HG03571 (cell line): ENCODE results near the gene ATF7IP.
"Not testable (repeated sequence)": the region's sequence is repeated elsewhere in the genome, so short reads cannot be mapped to it uniquely, and the experiment has no call there.

Experiments
- ATAC-seq: cut with Tn5 transposase; IDR thresholded peaks from one replicate; pipeline ENCODE4 v1.9.1; 2021; ENCODE audit not compliant: unreplicated experiment

Gene ATF7IP

DNA sequence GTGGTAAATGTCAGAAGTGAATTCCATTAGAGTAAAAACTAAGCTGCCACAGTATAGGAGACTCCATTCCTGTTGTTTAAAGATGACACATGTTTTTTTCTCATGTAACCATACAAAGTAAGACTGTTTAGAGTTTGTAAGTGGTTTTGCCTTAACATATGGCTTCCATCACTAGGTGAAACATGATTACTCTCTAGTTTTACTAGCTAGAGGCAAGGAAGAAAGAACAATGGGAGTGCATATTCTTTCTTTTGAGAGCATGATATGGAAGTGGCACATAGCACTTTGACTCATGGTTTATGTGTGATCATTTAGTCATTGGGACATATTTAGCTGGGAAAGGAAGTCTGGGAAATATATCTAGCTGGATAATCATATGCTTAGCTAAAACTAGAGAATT is 7.7 kb downstream of the ATF7IP start:
- ATAC-seq = no peak

DNA sequence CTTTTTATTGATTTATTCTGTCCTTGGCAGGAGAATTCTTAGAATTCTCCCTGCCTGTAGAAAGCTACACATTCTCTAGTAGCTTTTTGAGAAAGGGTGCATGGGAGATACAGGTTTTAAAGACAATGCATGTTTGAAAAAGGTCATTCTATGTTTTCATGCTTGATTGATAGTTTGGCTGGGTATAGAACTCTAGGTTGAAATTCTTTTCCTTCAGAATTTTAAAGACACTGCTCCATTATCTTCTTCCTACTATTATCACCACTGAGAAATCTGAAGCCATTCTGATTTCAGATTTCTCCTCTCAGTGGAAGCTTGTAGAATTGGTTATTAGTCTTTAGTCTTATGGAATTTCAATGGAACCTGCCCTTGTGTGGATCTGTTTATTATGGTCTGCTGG is 14.0 kb downstream of the ATF7IP start:
- no peak for ATAC-seq

DNA sequence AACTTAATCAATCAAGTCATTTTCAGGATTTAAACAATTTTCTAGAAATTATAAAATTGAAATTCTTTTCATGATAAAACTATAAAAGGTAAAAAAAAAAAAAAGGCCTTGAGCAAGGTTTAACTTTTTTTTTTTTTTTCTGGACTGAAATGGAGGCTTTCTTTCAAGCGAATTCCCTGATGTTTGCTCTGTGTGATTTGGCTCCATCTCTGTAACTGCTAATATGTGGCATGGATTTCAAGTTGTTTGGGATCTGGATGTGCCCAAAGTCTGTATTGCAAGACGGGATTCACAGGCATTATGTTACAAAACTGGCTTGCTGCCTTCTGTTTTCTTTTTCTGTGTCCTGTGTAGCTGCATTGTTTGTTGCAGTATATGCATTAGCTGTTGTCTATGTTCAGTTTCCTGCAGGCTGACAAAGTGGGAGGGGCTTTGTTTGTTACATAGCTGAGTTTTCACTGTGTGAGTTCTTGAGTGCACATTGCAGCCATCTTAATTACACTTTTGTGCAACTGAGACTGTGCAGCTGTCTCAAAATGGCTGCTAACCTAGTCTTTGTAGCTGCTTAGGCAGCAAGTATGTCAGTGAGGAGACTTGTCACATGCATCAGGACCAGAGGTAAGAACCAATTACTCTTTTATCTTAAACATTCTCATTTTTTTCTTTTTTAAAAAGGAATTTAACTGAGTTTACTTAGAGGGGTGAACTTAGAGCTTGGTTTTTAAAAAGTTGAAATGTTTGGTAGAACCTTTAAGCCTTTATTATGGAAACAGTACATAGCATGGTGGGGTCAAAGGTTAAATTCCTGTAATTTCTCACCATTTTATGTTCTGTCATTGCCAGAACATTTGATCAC is 19.5 kb downstream of the ATF7IP start:
- ATAC-seq = no peak

DNA sequence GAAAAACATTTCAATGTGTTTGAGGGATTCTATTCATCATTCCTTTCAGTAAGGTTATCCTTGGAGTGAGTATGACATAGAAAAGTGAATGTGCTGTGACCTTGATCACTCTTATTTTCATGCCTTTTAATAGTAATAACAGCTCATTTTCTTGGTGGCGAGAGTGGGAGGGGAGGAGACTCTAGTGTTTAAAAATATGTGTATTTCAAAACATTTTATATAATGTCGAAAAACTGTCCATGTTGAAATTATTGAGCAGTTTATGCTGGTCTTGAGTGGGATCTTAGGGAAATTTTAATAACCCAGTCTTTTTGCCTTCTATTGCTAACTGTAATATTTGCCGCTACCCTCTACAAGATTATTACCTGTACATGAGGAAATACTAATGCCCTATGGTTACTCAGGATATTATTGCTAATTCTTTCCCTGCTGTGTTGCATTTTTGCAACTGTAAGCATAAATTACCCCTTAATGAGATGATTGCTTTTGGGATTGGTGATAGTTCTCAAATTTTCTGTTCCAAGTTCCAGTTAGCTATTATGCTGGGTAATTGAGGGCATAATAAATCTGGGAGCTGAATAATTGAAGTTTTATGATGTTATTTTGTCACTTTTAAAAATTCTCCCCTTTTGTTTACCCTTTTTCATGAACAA is 21.9 kb downstream of the ATF7IP start:
- no peak for ATAC-seq

DNA sequence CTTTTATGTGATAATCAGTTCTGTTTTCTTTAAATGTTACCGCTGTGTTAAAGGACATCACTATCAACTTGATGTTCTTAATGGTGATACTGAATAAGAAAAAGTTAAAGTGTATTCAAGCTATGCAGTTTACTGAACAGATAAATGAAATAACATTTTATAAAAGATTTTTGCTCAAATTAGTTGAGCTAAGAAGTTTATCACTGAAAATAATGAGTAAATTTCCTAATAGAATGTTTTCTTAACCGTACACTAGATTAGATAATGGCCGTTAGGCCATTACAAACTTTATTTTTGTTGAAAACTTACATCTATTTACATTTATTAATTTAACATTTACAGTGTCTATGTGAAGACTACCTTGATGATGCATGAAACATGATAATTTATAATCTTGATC is 25.0 kb downstream of the ATF7IP start:
- ATAC-seq = no peak

DNA sequence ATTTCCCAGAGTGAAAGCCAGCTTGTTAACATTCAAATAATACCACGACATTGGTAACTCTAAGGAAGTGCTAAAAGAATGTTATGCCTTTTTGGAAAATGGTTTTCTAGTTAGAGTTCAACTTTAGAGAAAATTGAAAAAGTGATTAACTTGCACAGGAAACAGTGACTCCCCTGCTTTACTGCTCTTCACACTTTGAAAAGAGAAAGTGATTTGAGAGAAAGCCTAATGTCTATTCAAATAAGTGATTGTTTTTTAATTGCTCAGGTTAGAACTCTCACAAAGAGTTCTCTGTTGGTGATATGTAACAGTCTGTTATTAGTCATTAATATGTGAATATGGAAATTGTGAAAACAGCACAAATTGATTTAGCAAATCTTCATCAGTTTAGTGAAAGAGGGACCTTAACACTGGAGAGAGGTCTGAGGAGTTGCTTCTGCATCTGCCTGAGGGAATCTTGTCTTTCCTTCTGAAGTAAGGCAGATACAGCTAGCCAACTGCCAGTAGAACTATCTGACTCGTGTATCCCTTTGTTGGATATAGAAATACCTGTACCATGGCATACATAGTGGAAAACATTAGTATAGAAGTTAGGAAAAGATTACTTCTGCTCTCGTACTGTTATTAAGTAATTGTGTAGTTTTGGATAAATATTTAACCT is 25.5 kb downstream of the ATF7IP start:
- no peak for ATAC-seq

DNA sequence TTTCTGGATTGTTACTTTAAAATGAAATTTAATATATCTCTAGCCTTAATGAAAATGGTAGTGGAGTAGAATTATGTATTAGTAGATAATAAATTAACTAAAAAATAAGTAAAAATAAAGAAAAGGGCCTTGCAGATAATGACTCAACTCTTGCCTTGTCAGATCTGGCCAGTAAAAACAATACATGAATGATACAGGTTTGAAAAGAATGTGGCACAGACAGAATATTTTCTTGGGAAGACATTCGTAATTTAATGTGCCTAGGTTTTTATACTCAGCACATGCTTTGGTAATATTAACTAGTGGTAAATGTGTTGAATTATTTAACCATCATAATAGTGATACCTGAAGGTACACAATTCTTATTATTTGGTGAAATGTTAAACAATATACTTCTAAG is 28.3 kb downstream of the ATF7IP start:
- no peak for ATAC-seq

DNA sequence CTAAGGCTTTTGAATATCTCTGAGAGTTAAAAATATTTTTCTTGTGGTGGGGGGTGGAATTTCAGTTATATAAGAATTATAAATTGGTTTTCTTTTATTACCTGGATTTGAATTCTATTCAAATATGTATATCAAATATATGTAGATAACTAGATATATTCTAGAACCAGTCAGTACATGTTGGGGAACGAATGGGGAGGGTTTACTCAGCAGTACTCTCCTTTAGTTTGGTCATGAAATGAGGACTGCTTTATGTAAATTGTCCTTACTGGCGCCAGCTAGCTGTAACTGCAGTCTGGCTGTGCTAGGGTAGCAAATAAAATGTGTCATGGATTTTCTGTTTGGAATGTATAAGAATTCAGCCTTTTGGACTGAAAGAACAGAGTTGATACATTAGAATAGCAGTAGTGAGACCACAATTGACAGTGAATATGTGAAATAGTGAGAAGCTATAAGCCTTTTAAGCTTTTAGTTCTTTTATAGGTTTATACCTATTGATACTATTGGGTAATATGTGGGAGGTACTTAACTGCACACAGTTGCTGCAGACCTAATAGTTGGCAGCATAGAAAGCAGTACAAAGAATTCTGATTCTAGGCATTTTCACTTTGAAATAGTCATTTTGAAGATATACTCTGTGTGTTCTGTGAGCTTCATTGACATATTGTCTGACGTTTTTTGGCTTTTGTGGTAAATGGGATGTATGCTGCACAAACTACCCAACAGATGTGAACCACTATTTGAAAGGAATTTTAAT is 29.0 kb downstream of the ATF7IP start:
- peak; percentile 38 for ATAC-seq

DNA sequence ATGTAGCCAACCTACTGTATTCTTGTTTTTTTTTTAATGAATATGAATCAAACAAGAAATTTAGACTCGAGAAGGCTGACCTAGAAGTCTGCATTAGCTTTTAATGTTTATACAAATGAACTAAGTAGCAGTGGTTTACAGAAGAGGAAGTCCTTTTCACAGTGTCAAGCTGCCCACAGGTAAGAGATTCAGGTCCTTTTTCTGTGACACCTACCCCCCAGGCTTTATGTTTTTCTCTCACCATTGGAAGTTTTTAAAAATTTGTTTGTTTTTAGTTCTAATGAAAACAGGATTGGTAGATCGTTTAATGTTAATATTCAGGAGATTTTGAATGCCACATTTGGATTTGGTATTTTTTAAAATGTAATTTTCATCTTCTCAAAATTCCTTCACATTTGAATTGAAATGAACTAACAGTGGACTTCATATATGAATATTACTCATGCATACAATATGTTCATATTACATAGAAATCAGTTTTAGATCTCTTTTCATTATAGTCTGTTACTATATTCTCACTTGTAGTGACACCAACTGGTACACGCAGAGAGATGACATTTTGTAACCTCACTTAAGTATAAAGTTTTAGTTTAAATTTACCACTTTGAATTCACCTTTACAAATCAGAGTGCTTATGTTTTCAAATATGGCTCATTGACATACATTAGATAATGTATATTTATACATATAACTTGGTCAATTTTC is 29.7 kb downstream of the ATF7IP start:
- ATAC-seq = peak; percentile 53

DNA sequence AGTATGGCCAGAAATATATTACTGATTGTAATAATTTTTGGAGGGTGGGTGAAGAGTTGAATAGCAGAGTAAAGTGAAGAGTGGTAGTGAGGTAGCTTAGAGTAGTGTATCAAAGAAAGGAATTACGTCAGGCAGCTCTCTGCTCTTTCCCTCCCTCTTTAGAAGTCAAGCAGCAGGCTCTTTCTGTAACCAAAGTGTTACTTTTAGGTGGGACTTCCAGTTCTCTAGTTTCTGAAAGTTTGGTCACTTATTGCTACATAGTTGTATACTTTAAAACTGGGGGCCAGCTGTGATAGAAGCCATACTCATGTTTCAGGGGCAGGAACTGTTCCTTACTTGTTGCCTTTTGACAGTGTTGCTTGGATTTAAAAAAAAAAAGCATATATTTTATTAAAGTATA is 30.6 kb downstream of the ATF7IP start:
- peak; percentile 54 for ATAC-seq

DNA sequence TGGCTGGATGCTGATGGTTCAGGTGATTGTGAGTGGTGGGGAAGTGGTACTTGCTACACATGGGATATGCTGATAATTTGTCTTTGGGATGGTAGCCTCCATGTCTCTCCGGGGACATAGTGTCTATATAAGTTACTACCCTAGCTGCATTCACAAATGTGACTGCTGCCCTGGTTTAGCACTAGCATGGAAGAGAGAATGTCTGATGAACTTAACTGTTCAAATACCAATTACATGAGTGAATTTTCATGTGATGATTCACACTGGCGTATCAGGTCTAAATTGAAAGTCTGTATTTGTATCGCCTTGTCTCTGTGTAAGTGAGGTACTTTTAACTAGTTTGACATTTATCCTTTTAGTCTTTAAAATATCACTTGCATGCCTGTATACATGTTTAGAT is 34.4 kb downstream of the ATF7IP start:
- no peak for ATAC-seq

DNA sequence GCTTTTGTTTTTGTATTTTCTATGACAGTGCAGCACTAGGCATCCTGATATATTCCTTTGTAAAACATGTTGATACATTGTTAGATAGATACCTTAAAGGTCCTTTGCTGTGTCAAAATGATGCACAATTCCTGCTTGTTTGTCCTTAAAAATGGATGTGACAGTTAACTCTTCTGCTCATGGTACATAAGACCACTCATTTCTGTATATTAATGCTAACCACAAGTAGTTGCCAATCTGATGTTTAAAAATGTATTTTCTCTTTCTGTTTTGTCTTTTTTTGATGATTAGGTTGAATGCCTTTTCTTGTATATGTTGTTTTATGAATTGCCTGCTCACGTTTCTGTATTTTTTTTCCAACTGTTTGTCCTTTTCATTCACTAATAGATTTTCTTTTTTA is 35.1 kb downstream of the ATF7IP start:
- ATAC-seq = no peak

DNA sequence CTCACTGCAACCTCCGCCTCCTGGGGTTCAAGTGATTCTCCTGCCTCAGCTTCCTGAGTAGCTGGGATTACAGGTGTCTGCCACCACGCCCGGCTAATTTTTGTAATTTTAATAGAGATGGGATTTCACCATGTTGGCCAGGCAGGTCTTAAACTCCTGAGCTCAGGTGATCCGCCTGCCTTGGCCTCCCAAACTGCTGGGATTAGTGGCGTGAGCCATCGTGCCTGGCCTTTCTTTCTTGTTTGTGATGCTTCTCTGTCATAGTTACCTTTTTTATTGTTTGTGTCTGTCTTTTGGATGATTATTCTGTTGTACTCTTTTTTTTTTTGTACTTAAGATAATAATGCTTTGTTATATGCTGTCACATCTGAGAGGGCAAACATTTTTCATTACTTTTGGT is 35.8 kb downstream of the ATF7IP start:
- not testable (repeated sequence) for ATAC-seq

DNA sequence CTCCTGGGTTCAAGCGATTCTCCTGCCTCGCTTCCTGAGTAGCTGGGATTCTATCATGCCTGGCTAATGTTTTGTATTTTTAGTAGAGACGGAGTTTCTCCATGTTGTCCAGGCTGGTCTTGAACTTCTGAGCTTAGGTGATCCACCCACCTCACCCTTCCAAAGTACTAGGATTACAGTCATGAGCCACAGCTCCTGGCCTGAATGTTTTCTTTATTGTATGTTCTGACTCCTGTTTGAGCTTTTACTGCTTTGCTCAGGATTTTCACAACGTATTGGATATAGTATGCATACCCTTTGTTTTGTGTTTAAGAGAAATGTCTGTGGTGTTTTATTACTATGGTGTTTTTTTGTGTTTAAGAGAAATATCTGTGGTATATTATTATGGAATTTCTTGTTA is 37.2 kb downstream of the ATF7IP start:
- no peak for ATAC-seq

DNA sequence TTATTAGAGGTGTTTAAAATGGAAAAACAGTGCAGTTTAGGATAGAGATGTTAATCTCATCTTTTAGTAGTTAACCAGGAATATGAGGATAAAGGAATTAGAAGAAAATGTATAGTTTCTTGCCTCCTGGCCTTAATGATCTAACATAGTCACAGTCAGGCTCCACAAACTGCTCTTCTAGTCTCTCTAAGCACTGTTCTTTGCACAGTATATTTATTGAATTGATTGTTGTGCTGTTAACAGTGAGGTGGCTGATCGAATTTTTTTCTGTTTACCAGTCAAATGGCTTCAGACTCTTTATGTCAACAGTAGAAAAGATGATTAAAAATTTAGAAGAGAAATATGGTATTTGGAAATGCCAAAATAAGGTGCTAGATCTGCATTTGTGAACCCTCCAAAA is 37.8 kb downstream of the ATF7IP start:
- ATAC-seq = no peak

DNA sequence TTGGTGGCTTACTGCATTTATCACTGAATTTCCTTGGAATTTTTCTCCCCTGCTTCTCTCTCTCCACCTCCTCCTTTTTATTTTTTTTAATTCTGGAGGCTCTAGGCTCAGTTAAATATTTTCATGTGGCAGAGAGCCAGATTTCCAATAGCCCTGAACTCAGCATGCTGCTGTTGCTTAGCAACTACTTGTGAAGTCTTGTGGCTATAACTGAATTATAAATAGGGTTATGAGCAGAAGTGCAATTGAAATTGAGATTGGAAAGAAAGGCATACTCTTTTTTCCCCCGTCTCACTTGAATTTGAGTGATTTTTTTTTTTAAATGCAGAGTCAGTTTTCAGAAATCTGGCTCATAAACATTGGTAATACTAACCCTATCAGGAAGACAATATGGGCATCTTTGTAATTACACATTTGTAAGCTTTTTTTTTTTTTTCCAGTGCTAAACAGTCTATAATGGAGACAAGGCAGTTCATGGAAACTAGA is 38.3 kb downstream of the ATF7IP start:
- ATAC-seq = no peak

DNA sequence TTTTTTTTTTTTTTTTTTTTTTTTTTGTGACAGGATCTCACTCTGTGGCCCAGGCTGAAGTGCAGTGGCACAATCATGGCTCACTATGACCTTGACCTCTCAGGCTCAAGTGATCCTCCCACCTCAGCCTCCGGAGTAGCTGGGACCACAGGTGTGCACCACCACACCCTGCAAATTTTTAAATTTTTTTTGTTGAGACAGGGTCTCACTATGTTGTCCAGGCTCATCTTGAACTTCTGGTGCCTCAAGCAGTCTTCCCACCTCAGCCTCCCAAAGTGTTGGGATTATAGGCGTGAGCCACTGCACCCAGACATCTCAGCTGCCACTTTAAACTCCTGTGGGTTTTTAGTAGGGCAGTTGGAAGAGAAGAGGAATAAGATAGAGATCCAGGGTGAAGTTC is 39.9 kb downstream of the ATF7IP start:
- ATAC-seq = not testable (repeated sequence)

DNA sequence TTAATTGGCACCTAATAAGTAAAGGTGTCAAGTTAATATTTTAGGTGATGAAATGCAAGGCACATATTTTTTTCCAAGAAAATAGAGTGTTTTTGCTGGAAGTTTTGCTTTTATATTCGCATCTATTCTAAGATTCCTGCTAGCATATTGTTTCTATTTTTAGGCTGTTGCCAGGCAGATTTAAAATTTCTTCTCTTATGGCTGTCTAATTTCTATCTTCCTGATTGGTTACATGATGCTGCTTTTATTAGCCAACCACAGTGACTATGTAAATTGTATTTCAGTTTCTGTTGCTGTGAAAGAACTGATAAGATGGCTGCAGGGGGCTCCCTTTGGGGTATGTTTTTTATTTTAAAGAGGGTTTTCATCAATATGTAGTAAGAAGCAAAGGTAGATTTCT is 42.7 kb downstream of the ATF7IP start:
- ATAC-seq = no peak

DNA sequence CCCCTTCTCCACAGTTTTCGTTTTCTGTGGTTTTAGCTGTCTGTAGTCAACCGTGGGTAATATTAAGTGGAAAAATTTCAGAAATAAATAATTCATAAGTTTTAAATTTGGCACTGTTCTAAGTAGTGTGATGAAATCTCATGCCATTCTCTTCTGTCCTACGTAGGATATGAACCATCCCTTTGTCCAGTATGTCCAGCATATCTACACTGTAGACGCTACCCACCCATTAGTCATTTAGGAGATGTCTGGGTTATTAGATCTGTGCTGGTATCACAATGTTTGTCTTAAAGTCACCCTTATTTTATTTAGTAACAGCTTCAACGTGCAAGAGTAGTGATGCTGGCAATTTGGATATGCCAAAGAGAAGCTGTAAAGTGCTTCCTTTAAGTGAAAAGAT is 44.7 kb downstream of the ATF7IP start:
- ATAC-seq = no peak

DNA sequence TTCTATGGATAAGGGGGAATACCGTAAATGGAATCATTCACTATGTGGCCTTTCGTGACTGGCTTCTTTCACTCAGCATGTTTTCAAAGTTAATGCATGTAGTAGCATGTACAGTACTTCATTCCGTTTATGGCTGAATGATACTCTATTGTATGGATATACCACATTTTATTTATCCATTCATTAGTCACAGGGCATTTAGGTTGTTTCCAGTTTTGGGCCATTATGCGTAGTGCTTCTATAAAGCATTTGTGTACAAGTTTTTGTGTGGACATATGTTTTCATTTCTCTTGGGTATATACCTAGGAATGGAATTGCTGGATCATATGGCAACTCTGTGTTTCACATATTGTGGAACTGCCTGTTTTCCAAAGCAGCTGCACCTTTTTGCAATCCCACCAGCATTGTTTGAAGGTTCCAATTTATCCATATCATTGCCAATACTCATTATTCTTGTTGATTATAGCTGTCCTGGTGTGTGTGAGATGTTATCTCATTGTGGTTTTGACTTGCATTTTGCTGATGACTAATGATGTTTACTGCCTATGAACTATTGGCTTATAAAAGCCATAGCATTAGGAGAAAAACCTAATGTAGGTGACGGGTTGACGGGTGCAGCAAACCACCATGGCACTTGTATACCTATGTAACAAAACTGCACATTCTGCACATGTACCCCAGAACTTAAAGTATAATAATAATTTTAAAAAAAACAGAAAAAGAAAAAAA is 45.5 kb downstream of the ATF7IP start:
- no peak for ATAC-seq
